GM18867 (cell line): ENCODE results near the gene TMEM186.
"Not testable (repeated sequence)": the region's sequence is repeated elsewhere in the genome, so short reads cannot be mapped to it uniquely, and the experiment has no call there.

Experiments
- ATAC-seq: cut with Tn5 transposase; IDR thresholded peaks from one replicate; pipeline ENCODE4 v1.9.1; 2021; ENCODE audit warnings: mild to moderate bottlenecking, moderate library complexity; ENCODE audit not compliant: unreplicated experiment

TMEM186 gene

GRCh38 chr16:8775359-8775758 lies 22.1 kb downstream of the TMEM186 start:
- ATAC-seq = no peak

GRCh38 chr16:8774208-8774607 lies 23.2 kb downstream of the TMEM186 start:
- ATAC-seq = no peak

GRCh38 chr16:8773537-8773936 lies 23.9 kb downstream of the TMEM186 start:
- ATAC-seq = no peak

GRCh38 chr16:8768692-8769091 lies 28.7 kb downstream of the TMEM186 start:
- no peak for ATAC-seq

- no peak for ATAC-seq
Measured at GRCh38 chr16:8768283-8768682, 29.2 kb downstream of the TMEM186 start.

- ATAC-seq = no peak
Measured at GRCh38 chr16:8767176-8767575, 30.3 kb downstream of the TMEM186 start.

- no peak for ATAC-seq
Measured at GRCh38 chr16:8764525-8765250, 32.8 kb downstream of the TMEM186 start.

- no peak for ATAC-seq
Measured at GRCh38 chr16:8763899-8764298, 33.5 kb downstream of the TMEM186 start.

- no peak for ATAC-seq
Measured at GRCh38 chr16:8763083-8763482, 34.4 kb downstream of the TMEM186 start.

GRCh38 chr16:8762254-8762653 lies 35.2 kb downstream of the TMEM186 start:
- no peak for ATAC-seq

GRCh38 chr16:8761078-8761477 lies 36.4 kb downstream of the TMEM186 start:
- ATAC-seq = no peak

- ATAC-seq = no peak
Measured at GRCh38 chr16:8760021-8760420, 37.4 kb downstream of the TMEM186 start.

- ATAC-seq = no peak
Measured at GRCh38 chr16:8758022-8758421, 39.4 kb downstream of the TMEM186 start.

GRCh38 chr16:8756755-8757154 lies 40.7 kb downstream of the TMEM186 start:
- no peak for ATAC-seq

GRCh38 chr16:8753416-8754054 lies 43.9 kb downstream of the TMEM186 start:
- ATAC-seq = no peak

GRCh38 chr16:8752706-8753105 lies 44.7 kb downstream of the TMEM186 start:
- no peak for ATAC-seq

GRCh38 chr16:8751481-8752311 lies 45.7 kb downstream of the TMEM186 start:
- ATAC-seq = no peak

GRCh38 chr16:8748944-8749343 lies 48.5 kb downstream of the TMEM186 start:
- ATAC-seq = not testable (repeated sequence)
